ENCODE measurements around the gene ZNF138. TPM values are rescaled to one million over a fixed set of nuclear protein-coding genes. Genes with fewer than 3 reads are reported as not detected.

ZNF138 gene
- total RNA-seq, 6 experiments from 2014 or later = 2.5 to 6.6 (median 2.7) TPM

DNA sequence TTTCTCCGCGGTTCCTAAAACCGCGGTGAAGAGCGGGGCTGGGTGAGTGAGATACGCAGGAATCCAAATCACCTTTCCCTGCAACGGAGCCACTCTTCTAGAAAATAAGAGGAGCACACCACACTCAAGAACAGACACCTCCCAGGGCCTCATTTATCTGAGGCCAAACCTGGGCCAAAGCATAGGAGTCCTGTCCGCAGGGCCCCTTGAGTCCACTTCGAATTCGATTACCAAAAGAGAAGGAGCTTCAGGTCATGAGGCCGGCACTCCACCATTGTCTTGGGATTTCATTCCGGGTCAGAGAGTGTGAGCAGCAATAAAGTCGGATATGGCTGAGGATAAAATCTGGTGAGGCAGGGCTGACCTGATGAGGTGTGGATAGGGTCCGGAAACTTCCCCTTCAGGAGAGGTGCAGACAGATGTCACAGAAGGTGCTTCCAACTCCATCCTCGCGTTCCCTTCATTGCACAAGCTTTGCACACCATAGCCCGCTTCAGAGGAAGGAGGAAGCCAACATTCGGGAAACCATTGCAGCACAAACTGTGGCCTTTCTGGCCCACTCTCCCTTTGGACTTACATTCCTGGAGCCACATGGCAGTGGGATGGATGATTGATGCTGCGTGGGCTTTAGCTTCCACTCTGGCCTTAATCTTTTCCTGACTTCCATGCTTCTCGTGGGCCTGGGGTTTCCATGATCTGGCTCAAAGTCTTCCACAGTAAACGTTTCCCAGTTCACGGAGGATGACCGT lies 81.6 kb downstream of the ZNF138 start:
- no peak for ATAC-seq
- no peak for DNase-seq
- no peaks in the 10 kb centered on the region for H3K36me3 ChIP-seq
- H3K27ac ChIP-seq = no peak overlapping the region
- no peak overlapping the region for H3K4me3 ChIP-seq
- no peaks in the 10 kb centered on the region for H3K4me1 ChIP-seq
- 72% methylated on average over 17 of the region's 23 CpGs for WGBS (ENCODE audit: insufficient coverage, low coverage, low lambda C conversion rate, missing lambda C conversion rate)
- H3K9me3 ChIP-seq = no peaks in the 10 kb centered on the region
- intact Hi-C loops (cut with DNase I) = no loop called here
- TF ChIP-seq POLR2A (IDR thresholded peaks at IDR 0.05) = no peak
- TF ChIP-seq, protein P1, sequence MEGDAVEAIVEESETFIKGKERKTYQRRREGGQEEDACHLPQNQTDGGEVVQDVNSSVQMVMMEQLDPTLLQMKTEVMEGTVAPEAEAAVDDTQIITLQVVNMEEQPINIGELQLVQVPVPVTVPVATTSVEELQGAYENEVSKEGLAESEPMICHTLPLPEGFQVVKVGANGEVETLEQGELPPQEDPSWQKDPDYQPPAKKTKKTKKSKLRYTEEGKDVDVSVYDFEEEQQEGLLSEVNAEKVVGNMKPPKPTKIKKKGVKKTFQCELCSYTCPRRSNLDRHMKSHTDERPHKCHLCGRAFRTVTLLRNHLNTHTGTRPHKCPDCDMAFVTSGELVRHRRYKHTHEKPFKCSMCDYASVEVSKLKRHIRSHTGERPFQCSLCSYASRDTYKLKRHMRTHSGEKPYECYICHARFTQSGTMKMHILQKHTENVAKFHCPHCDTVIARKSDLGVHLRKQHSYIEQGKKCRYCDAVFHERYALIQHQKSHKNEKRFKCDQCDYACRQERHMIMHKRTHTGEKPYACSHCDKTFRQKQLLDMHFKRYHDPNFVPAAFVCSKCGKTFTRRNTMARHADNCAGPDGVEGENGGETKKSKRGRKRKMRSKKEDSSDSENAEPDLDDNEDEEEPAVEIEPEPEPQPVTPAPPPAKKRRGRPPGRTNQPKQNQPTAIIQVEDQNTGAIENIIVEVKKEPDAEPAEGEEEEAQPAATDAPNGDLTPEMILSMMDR (IDR thresholded peaks at IDR 0.05) = no peak
- no peaks in the 10 kb centered on the region for H3K27me3 ChIP-seq

DNA sequence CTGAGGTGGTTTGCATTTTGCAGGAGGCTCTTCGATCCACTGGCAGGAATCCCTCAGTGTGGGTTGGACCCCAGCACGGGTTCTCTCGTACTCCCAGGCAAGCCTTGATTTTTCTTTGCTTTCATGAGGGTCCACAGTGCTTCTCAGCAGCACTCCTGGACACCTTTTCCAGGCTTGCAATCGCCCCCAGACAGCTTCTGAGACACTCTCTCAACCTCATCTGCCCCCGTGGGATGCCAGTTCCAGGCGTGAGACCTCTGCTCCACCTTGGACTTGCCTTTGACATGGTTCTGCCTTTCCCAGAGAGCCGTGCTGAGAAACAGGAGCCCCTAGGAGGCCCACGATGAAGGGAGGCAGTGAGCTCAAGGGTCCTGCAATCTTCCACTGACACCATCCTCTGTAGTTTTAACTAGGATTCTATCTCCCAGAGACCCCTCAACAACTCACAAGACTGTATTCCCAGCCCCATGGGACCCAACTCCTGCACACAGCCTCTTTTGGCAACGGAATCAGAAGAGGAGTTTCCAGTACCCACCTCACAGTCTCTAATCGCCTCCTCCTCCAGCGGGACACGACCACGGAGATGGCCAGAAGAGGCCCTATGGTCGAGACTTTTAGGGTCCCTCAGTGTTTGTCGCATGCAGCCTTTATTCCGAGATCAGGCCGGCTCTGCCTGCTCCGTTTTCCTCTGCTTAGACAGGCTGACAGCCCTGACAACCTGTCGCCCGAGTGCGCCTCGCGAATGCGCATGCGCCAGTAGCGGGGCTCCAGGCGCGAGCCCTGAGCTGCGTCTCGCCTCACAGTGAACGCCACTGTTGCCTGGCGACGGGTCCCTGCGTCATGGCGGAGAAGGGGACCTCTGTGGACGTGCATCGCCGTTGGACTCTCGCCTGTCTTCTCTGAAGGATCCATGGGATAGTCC lies 82.8 kb downstream of the ZNF138 start:
- H3K4me3 ChIP-seq = no peak overlapping the region
- whole genome bisulfite sequencing (ENCODE audit: insufficient coverage, low coverage, low lambda C conversion rate, missing lambda C conversion rate) = 38% methylated on average over 17 of the region's 39 CpGs
- intact Hi-C loops (cut with DNase I) = no loop called here
- ATAC-seq (peak; percentile 37 to 50 (median 44)), DNase-seq (peak in 2 of 3 donors; percentile 44 to 47)
- no peaks in the 10 kb centered on the region for H3K27me3 ChIP-seq
- no peak overlapping the region for H3K27ac ChIP-seq
- TF ChIP-seq POLR2A (IDR thresholded peaks at IDR 0.05) = no peak
- TF ChIP-seq, protein P1 (IDR thresholded peaks at IDR 0.05) = no peak
- no peaks in the 10 kb centered on the region for H3K9me3 ChIP-seq
- H3K36me3 ChIP-seq = no peaks in the 10 kb centered on the region
- no peaks in the 10 kb centered on the region for H3K4me1 ChIP-seq

DNA sequence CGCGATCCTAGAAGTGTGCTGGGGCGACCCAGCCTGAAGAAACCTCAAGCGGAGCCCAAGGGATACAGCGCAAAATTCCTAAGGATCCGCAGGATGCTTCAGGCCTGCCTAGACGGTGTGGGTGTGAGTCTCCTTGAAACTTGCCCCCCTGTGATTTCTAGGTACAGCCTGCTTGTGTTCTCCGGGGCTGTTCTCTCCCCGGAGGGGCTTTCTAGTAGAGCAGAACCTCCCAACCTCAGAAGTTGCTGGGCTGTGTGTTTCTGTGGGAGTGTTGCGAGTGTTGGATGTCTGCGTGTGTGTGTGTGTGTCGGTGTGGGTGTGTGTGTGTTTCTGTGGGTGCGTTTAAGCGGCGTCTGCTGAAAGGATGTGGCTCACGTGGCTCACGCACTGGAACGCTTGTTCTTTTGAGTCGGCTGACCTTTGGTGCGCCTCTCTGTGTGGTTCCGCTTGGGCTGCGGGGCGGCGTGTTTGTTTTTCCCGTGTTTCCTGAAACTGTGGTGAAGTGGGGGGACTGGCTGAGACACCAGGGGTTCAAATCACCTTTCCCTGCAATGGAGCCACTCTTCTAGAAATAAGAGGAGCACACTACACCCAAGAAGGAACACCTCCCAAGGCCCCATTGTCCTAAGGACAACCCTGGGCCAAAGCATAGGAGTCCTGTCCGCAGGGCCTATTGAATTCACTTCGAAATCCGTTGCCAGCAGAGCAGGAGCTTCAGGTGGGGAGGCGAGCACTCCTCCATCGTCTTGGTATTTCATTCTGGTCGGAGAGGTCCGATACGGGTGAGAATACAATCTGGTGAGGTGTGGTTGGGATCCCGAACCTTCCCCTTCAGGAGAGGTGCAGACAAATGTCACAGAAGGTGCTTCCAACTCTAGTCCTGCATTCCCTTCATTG lies 83.7 kb downstream of the ZNF138 start:
- intact Hi-C loops (cut with DNase I) = no loop called here
- no peak for DNase-seq

DNA sequence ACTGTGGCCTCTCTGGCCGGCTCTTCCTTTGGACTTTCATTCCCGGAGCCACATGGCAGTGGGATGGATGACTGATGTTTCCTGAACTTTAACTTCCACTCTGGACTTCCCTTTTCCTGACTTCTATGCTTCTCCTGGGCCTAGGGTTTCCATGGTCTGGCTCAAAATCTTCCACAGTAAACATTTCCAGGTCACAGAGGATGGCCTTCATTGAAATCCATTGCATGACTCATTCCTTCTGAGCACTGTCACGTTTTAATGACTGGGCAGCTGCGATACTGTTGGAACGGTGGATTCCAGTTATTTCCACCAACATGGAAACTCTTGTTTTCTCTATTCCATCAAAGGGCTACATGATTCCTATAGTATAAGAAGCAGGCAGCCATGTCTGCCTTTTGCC lies 84.5 kb downstream of the ZNF138 start:
- Histone ChIP-seq H3K4me1 (no peaks in the 10 kb centered on the region), H3K27me3 (no peaks in the 10 kb centered on the region), H3K27ac (no peak overlapping the region), H3K4me3 (no peak overlapping the region), H3K36me3 (no peaks in the 10 kb centered on the region), H3K9me3 (no peaks in the 10 kb centered on the region)
- WGBS (ENCODE audit: insufficient coverage, low coverage, low lambda C conversion rate, missing lambda C conversion rate) = 59% methylated on average over 5 of the region's 5 CpGs
- no peak for DNase-seq
- TF ChIP-seq POLR2A (IDR thresholded peaks at IDR 0.05) = no peak
- TF ChIP-seq, protein P1 (IDR thresholded peaks at IDR 0.05) = no peak
- peak in 3 of 4 donors; percentile 30 to 64 (median 51) for ATAC-seq
- intact Hi-C loops (cut with DNase I) = no loop called here

More for the DNA sequence above, 83.7 kb downstream of the ZNF138 start:
- Histone ChIP-seq H3K4me3 (no peak overlapping the region), H3K27me3 (no peaks in the 10 kb centered on the region), H3K36me3 (no peaks in the 10 kb centered on the region), H3K9me3 (no peaks in the 10 kb centered on the region), H3K4me1 (no peaks in the 10 kb centered on the region), H3K27ac (no peak overlapping the region)
- WGBS (ENCODE audit: insufficient coverage, low coverage, low lambda C conversion rate, missing lambda C conversion rate) = 77% methylated on average over 16 of the region's 34 CpGs
- no peak for ATAC-seq
- no peak for TF ChIP-seq POLR2A (IDR thresholded peaks at IDR 0.05)
- TF ChIP-seq, protein P1 (IDR thresholded peaks at IDR 0.05) = no peak

Data from right lobe of liver (tissue), 6 donors.